GM12878 (cell line): Measurements from ENCODE around the gene DENR. TPM values are rescaled to one million over a fixed set of nuclear protein-coding genes. Genes with fewer than 3 reads are reported as not detected.
"Not testable (repeated sequence)": the region's sequence is repeated elsewhere in the genome, so short reads cannot be mapped to it uniquely, and the experiment has no call there.

ENCODE experiments used
- ATAC-seq: fragments of 200-7000 bp; cut with Tn5 transposase; 3 replicates; pipeline ENCODE4 v1.9.1; 2020; ENCODE audit warnings: mild to moderate bottlenecking, moderate library complexity
- BruUV-seq: library from RNA; stranded (reverse); fragments of 400-500 nt; replicated peaks from 2 replicates; lab custom pipeline; 2021; lab: Mats Ljungman, UMichigan
- CTCF ChIA-PET: fragments of 300-600 bp; sonication (Branson Sonifier 250); formaldehyde crosslinking; extraction: SDS; loops from one replicate; lab custom pipeline; 2021; ENCODE audit warnings: inconsistent platforms; lab: Yijun Ruan, JAX
- POLR2A ChIA-PET: fragments of 350-600 bp; formaldehyde crosslinking; extraction: SDS; loops from one replicate; lab custom pipeline; 2021; ENCODE audit warnings: inconsistent platforms; lab: Charles Lee
- RAD21 ChIA-PET: fragments of 300-600 bp; sonication (Branson Sonifier 250); formaldehyde crosslinking; loops from one replicate; lab custom pipeline; 2023; ENCODE audit warnings: antibody characterized with exemption; ENCODE audit not compliant: unreplicated experiment; lab: Charles Lee
- SMC1A ChIA-PET: fragments of 300-600 bp; sonication (Branson Sonifier 250); formaldehyde crosslinking; loops from one replicate; lab custom pipeline; 2023; ENCODE audit not compliant: unreplicated experiment, uncharacterized antibody; lab: Charles Lee
- DNase-seq: peaks from one replicate; pipeline ENCODE4 v3.0.0-alpha.2; 2011; ENCODE audit warnings: low read depth, low spot score
- FAIRE-seq: peaks from 3 replicates; lab custom pipeline; 2011; peaks lifted over from hg19 to GRCh38; lab: Jason Lieb, UNC
- H2AFZ ChIP-seq: 2 replicates; pipeline ENCODE4 v1.6.0; 2011; ENCODE audit warnings: low read depth, low read length, control low read depth; ENCODE audit not compliant: control insufficient read depth
- H3K27ac ChIP-seq: 2 replicates; pipeline ENCODE4 v1.5.1; 2011; ENCODE audit warnings: control low read depth; ENCODE audit not compliant: control insufficient read depth, insufficient read depth
- H3K27me3 ChIP-seq, 2 experiments: replicated peaks in 1 of 2; 2 replicates each; pipeline versions ENCODE4 v1.6.0 to v1.6.1; 2011; ENCODE audit warnings: low read length in 1 of 2; ENCODE audit not compliant: control insufficient read depth in 2 of 2, insufficient read depth in 2 of 2
- H3K36me3 ChIP-seq, 2 experiments: 2 replicates each; pipeline ENCODE4 v1.5.1; 2011; ENCODE audit warnings: low read length in 1 of 2; ENCODE audit not compliant: control insufficient read depth in 2 of 2, insufficient read depth in 2 of 2
- H3K4me1 ChIP-seq: 2 replicates; pipeline ENCODE4 v1.6.1; 2011; ENCODE audit warnings: mild to moderate bottlenecking, low read length, moderate library complexity, mixed read lengths; ENCODE audit not compliant: control insufficient read depth, insufficient read depth
- H3K4me2 ChIP-seq: 2 replicates; pipeline ENCODE4 v1.6.0; 2011; ENCODE audit warnings: control low read depth; ENCODE audit not compliant: control insufficient read depth, insufficient read depth
- H3K4me3 ChIP-seq: fragments of 200-600 bp; sonication (generic); 2 replicates; pipeline ENCODE4 v1.5.1; 2016
- H3K79me2 ChIP-seq: 2 replicates; pipeline ENCODE4 v1.6.0; 2011; ENCODE audit warnings: low read length; ENCODE audit not compliant: control insufficient read depth, insufficient read depth
- H3K9ac ChIP-seq: 2 replicates; pipeline ENCODE4 v1.8.0; 2011; ENCODE audit warnings: low read length, control low read depth, mixed read lengths; ENCODE audit not compliant: control insufficient read depth, insufficient read depth
- H3K9me3 ChIP-seq: replicated peaks from 3 replicates; pipeline ENCODE4 v1.5.1; 2011; ENCODE audit warnings: mild to moderate bottlenecking, low read length; ENCODE audit not compliant: control insufficient read depth, insufficient read depth
- H4K20me1 ChIP-seq: 2 replicates; pipeline ENCODE4 v1.6.0; 2011; ENCODE audit not compliant: control insufficient read depth, insufficient read depth
- BACH1 ChIP-seq: fragments of 450-650 bp; IDR thresholded peaks from 2 replicates; pipeline ENCODE4 v1.6.1; 2017; ENCODE audit warnings: mild to moderate bottlenecking, borderline replicate concordance
- BHLHE40 ChIP-seq, 2 experiments: fragments of 450-650 bp in 1 of 2; IDR thresholded peaks; 2 replicates each; pipeline ENCODE4 v1.6.1; 2011 to 2017; ENCODE audit warnings: low read depth in 2 of 2, borderline replicate concordance in 1 of 2, improper control_type of control experiment in 1 of 2, low read length in 1 of 2, mild to moderate bottlenecking in 1 of 2
- CBFB ChIP-seq: IDR thresholded peaks from 2 replicates; pipeline ENCODE4 v1.6.1; 2016; ENCODE audit warnings: antibody characterized with exemption, low read depth
- E2F4 ChIP-seq: IDR thresholded peaks from 2 replicates; pipeline ENCODE4 v1.6.1; 2012; ENCODE audit warnings: low read depth, low read length, improper control_type of control experiment
- EGR1 ChIP-seq, 2 experiments: IDR thresholded peaks; 1 replicate in 1 of 2; 2 replicates in 1 of 2; pipeline ENCODE4 v1.6.1; 2011 to 2012; ENCODE audit warnings: low read depth in 2 of 2, low read length in 2 of 2, borderline replicate concordance in 1 of 2, mild to moderate bottlenecking in 1 of 2, moderate library complexity in 1 of 2
- HDAC6 ChIP-seq: fragments of 200-600 bp; sonication (generic); IDR thresholded peaks from one replicate; pipeline ENCODE4 v1.8.0; 2017; ENCODE audit warnings: antibody characterized with exemption; ENCODE audit not compliant: unreplicated experiment
- JUND ChIP-seq: IDR thresholded peaks from 2 replicates; pipeline ENCODE4 v1.6.1; 2012; ENCODE audit warnings: low read depth, mild to moderate bottlenecking, low read length, improper control_type of control experiment, moderate library complexity
- NFYA ChIP-seq: IDR thresholded peaks from 2 replicates; pipeline ENCODE4 v1.6.1; 2011; ENCODE audit warnings: low read depth, mild to moderate bottlenecking, low read length, improper control_type of control experiment, borderline replicate concordance
- POLR2AphosphoS2 ChIP-seq: IDR thresholded peaks from 2 replicates; pipeline ENCODE4 v1.6.1; 2011; ENCODE audit warnings: low read depth, mild to moderate bottlenecking, low read length, improper control_type of control experiment, moderate library complexity
- RAD21 ChIP-seq: IDR thresholded peaks from 2 replicates; pipeline ENCODE4 v1.6.1; 2011; ENCODE audit warnings: mild to moderate bottlenecking, low read depth, low read length, moderate library complexity; ENCODE audit not compliant: insufficient read depth
- RAD51 ChIP-seq: fragments of 450-650 bp; IDR thresholded peaks from 2 replicates; pipeline ENCODE4 v1.6.1; 2016; ENCODE audit warnings: moderate library complexity, mild to moderate bottlenecking, inconsistent platforms
- RELA ChIP-seq: fragments of 450-650 bp; IDR thresholded peaks from 2 replicates; pipeline ENCODE4 v1.8.0; 2014; ENCODE audit warnings: borderline replicate concordance; ENCODE audit not compliant: partially characterized antibody
- RELB ChIP-seq: fragments of 450-650 bp; IDR thresholded peaks from 2 replicates; pipeline ENCODE4 v1.6.1; 2017; ENCODE audit warnings: low read depth, mild to moderate bottlenecking, moderate library complexity
- TAF1 ChIP-seq: IDR thresholded peaks from 2 replicates; pipeline ENCODE4 v1.6.1; 2011; ENCODE audit warnings: mild to moderate bottlenecking, low read depth, low read length, borderline replicate concordance
- TBL1XR1 ChIP-seq: IDR thresholded peaks from 2 replicates; pipeline ENCODE4 v1.6.1; 2012; ENCODE audit warnings: low read depth, low read length, improper control_type of control experiment
- USF1 ChIP-seq: IDR thresholded peaks from 2 replicates; pipeline ENCODE4 v1.6.1; 2011; ENCODE audit warnings: borderline replicate concordance, low read depth, mild to moderate bottlenecking, moderate library complexity, mixed read lengths, low read length; ENCODE audit not compliant: insufficient read depth; ENCODE audit errors: extremely low read length
- WGBS: methylation state at CpG from one replicate; pipeline ENCODE4 v1.1.6; 2016; ENCODE audit warnings: low lambda C conversion rate; ENCODE audit not compliant: insufficient replicate concordance, insufficient coverage; ENCODE audit errors: missing lambda C conversion rate; 5-methylcytosine and 5-hydroxymethylcytosine counted together
- in situ Hi-C: fragments of 300-500 bp; cut with MboI; formaldehyde crosslinking; loops from 9 replicates; pipeline ENCODE4 v1.14.3; 2018; ENCODE audit warnings: mixed read lengths
- intact Hi-C: fragments of 100-400 bp; cut with micrococcal nuclease; formaldehyde crosslinking; loops from one replicate; pipeline ENCODE4 v1.14.2; 2022; ENCODE audit not compliant: unreplicated experiment
- polyA plus RNA-seq, 11 experiments: library from polyadenylated mRNA; depleted of rRNA in 4 of 11; unstranded in 6 of 11; stranded (reverse) in 5 of 11; fragments of >200 nt; fragmentation: Nextera tagmentation in 4 of 11; fragmentation: Illumina TruSeq in 1 of 11; extraction: Ambion mirVana in 4 of 11; extraction: Trizol in 1 of 11; gene quantifications; 1 replicate in 1 of 11; 2 replicates in 10 of 11; pipeline versions ENCODE4 v1.2.1 to v1.2.3, GENCODE V29; 2011 to 2016; ENCODE audit warnings: inconsistent platforms in 2 of 11, missing spikeins in 2 of 11, low read depth in 1 of 11
- total RNA-seq, 4 experiments: library from RNA; depleted of rRNA in 3 of 4; stranded (reverse); fragments of >200 nt in 3 of 4; fragmentation: Illumina TruSeq in 1 of 4; extraction: Trizol in 1 of 4; gene quantifications; 2 replicates each; pipeline versions ENCODE4 v1.2.1 to v1.2.3, GENCODE V29; 2013 to 2021

DENR gene
- total and polyA plus RNA-seq, 10 of the 15 experiments (the other 5 are each of a cell fraction or from before 2014, with no cell fraction given): 29.4 to 97.7 (median 58.3) TPM

- TF ChIP-seq RAD51: peak; percentile 71
- TF ChIP-seq CBFB: peak; percentile 100
- no peak for TF ChIP-seq JUND
- peak; percentile 51 for TF ChIP-seq HDAC6
- peak; percentile 37; the same call in 1 of the 2 replicates for TF ChIP-seq TBL1XR1
- TF ChIP-seq RAD21: peak; percentile 94
- peak; percentile 74 for TF ChIP-seq RELA
- TF ChIP-seq E2F4: no peak
- TF ChIP-seq NFYA: no peak
- TF ChIP-seq BACH1: peak; percentile 96
- peak; percentile 99 for TF ChIP-seq BHLHE40 (IDR thresholded peaks at IDR 0.05; ENCODE audit: borderline replicate concordance in 1 of 2, low read depth in 2 of 2, low read length in 1 of 2)
- peak; percentile 59 for TF ChIP-seq USF1
- peak; percentile 81 for TF ChIP-seq POLR2AphosphoS2
- TF ChIP-seq EGR1 (IDR thresholded peaks at IDR 0.05; ENCODE audit: borderline replicate concordance in 1 of 2, low read depth in 2 of 2, low read length in 2 of 2): peak; percentile 41 to 99
- peak; percentile 92 for TF ChIP-seq TAF1
- TF ChIP-seq RELB: peak; percentile 51; the same call in 1 of the 2 replicates
Measured at GRCh38 chr12:122752464-122753318, at the start of gene DENR (continued).

- not testable (repeated sequence) for FAIRE-seq
Measured at GRCh38 chr12:122702890-122703611, 49.6 kb upstream of the DENR start, which contains the start of gene HCAR2. Gene HCAR2 (minus strand): TSS chr12:122703357. CDS start chr12:122703283, 74 bp downstream.

More at GRCh38 chr12:122702890-122703611, 49.6 kb upstream of the DENR start, which contains the start of gene HCAR2:
- H3K36me3 ChIP-seq, intact Hi-C loops, ATAC-seq, H3K9ac ChIP-seq, H3K4me3 ChIP-seq, in situ Hi-C loops, SMC1A ChIA-PET, H3K4me2 ChIP-seq, H3K27ac ChIP-seq, H3K27me3 ChIP-seq, DNase-seq, H4K20me1 ChIP-seq, CTCF ChIA-PET, H3K4me1 ChIP-seq, POLR2A ChIA-PET, H3K79me2 ChIP-seq, H2AFZ ChIP-seq, H3K9me3 ChIP-seq, BruUV-seq, RAD21 ChIA-PET: not testable (repeated sequence)
- WGBS: 70% methylated on average over 19 of the region's 22 CpGs
